ENCODE measurements around the gene PRPSAP1. TPM values are rescaled to one million over a fixed set of nuclear protein-coding genes. Genes with fewer than 3 reads are reported as not detected.
A peak's percentile ranks its signal among the peaks of the same experiment; 100 is the strongest.
"Not testable (repeated sequence)": the region's sequence is repeated elsewhere in the genome, so short reads cannot be mapped to it uniquely, and the experiment has no call there.

Gene PRPSAP1
- polyA plus RNA-seq, 1 donor from 2014 or later, result 62.0 TPM

DNA sequence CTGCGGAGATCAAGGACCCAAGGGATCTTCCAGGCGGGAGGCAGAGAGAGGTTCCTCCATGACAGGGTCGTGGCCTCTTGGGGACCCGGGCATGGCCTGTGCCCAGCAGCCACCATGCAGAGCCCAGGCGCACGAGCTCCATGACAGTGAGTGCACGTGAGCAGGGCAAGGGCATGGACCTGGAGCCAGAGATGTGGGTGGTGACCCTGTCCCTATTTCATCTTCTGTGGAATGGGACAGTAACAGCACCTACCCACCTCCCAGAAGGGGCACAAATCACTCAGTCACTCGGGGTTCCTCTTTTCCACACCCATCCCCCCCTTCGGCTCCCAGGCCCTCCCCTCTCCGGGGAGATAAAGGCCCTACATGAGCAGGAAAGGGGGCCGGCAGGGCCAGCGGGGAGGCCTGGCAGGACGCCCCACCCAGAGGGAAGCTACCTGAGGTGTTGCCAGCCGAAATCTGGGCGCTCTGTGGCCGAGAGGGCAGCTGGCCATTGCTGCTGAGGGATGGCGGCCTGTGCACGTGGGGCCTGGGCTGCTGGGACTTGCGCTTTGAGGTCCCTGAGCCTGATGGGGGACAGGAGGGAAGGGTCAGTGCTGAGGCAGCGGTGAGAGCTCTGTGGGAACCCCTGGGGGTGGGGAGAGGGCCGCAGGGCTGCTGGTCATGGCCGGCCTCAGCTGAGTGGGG lies 78.2 kb downstream of the PRPSAP1 start:
- peak overlapping the region; percentile 76 to 97 (median 90) for H3K27ac Mint-ChIP-seq
- H3K36me3 Mint-ChIP-seq, result no peaks in the 10 kb centered on the region
- H3K9me3 Mint-ChIP-seq, result no peaks in the 10 kb centered on the region
- peaks cover 30 to 32% (median 30%) of the 10 kb centered on the region in 3 donors for H3K4me1 Mint-ChIP-seq
- H3K4me3 Mint-ChIP-seq, result peak overlapping the region in 3 of 4 donors; percentile 6 to 55 (median 48)
- peaks cover 1% of the 10 kb centered on the region for H3K27me3 Mint-ChIP-seq

- Mint-ChIP-seq H3K4me3 (peak overlapping the region in 3 of 4 donors; percentile 16 to 75 (median 55)), H3K27ac (peak overlapping the region; percentile 43 to 97 (median 96)), H3K36me3 (no peaks in the 10 kb centered on the region), H3K27me3 (no peaks in the 10 kb centered on the region), H3K9me3 (no peaks in the 10 kb centered on the region), H3K4me1 (peaks cover 32 to 40% (median 35%) of the 10 kb centered on the region in 3 donors)
Measured at GRCh38 chr17:76274112-76274956, 79.4 kb downstream of the PRPSAP1 start.

DNA sequence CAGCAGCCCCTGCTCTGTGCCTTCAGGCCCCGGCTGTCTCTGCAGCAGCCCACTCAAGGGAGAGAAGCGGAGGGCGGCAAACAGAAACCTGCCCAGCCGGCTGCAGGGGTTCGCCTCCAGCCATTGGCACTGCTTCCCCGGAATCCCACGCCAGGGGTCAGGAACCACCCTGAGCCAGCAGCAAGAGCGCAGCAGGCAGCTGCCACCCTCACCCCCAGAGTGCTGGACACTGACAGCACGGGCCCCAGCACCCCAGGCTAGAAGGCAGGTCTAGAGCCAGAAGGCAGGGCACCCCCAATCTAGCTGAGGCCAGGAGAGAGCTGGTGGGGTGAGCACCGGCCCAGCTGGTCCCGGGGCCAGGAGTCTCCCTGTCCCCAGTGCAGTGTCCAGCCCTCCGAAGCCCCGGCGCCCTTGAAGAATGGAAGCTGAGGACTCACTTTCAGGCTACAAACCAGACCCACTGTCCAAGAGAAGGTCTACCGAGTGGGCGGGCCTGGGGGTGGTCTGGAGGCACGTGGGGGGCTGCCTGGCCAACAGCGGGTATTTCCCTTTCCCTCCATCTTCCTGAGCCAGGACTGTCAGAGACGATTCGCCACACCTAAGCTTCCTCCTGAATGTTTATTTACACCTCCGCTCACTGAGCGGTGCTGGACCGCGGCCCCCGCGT lies 80.1 kb downstream of the PRPSAP1 start:
- Mint-ChIP-seq H3K4me3 (peak overlapping the region in 2 of 4 donors; percentile 93 to 95), H3K9me3 (no peaks in the 10 kb centered on the region), H3K4me1 (peaks cover 35 to 45% (median 38%) of the 10 kb centered on the region in 3 donors), H3K36me3 (no peaks in the 10 kb centered on the region), H3K27ac (peak overlapping the region; percentile 96 to 99 (median 97)), H3K27me3 (no peaks in the 10 kb centered on the region)

DNA sequence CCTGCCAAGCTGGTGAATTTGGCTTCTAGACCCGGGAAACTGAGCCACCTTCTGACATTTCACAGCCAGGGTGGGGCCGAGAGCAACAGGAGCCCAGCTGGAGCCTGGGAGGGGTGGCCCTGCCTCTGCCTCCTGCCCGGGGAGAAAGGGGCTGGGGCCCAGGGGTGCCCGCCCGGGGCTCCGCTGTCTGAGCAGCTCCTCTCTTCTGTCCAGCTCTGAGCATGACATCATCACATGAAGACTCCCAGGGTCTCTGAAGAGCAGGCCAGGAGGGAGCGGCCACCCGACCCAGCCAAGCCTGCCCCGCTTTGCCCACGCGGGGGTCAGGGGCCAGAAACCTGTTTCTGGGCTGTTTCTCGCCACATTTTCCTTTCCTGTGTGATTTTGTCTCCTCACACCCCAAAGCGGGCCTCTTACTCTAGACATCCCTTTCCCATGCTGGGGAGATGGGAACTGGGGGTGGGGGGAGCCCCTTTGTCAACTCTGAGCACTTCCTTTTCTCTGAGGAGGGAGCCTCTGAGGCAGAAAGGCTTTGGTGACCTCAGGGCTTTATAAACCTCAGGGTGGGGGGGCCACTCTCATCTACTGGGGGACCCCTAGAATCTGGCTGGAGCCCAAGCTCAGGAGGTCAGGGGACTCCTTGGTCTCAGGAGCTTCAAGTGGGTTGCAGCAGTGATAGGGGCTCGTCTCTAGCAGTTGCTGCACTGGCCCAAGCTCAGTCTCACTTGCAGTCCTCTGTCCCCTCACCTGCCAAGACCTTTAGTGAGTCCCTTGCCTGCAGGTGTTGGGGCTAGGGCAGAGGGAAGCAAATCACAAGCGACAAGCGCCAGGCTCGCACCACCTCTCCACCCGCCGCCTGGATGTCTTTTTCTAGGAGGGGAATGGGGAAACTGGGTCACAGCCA lies 80.9 kb downstream of the PRPSAP1 start:
- Mint-ChIP-seq H3K4me3 (peak overlapping the region; percentile 78 to 95 (median 93)), H3K36me3 (no peaks in the 10 kb centered on the region), H3K27me3 (no peaks in the 10 kb centered on the region), H3K4me1 (peaks cover 41 to 51% (median 44%) of the 10 kb centered on the region in 3 donors), H3K9me3 (no peaks in the 10 kb centered on the region), H3K27ac (peak overlapping the region; percentile 96 to 99 (median 97))

DNA sequence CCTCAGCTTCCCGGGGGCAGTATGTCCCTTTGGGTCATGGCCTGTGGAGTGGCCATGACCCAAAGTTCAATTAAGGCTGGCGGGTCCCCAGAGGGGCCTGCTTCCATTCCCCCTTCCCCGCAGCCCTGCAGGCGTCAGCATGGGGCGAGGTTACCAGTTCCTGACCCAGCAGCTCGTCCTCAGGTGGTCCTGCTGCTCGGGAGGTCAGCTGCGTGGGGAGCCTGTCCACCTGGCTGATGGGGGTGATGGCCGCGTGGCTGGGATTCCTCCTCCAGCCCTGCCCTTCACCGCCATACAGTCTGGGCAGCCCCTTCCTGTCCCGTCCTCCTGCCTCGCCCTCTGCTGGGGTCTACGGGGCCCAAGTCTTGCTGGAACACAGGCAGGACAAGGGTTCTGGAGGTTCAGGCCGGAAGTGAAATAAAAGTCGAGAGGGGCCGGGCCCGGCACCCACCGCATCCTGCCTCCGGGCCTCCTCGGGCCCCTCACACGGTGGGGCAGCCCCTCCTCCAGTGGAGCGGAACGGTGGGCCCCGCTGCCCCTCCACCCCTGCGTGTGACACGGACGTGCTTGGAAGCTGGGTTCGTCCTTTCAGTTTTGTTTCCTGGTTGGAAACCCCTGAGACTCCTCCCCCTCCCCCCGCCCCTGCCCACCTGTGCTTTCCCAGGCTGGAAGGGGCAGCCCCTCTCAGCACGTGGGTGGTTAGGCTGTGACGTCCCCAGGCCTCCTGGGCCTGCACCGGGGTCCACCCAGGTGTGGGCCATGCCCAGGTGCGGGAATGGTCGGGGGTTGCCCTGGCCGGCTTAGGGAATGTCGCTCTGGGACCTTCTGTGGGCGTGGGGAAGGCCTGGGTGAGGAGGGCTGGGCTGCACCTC lies 81.8 kb downstream of the PRPSAP1 start:
- Mint-ChIP-seq H3K27ac (peak overlapping the region; percentile 96 to 99 (median 97)), H3K36me3 (no peaks in the 10 kb centered on the region), H3K4me1 (peaks cover 46 to 56% (median 47%) of the 10 kb centered on the region in 3 donors), H3K9me3 (no peaks in the 10 kb centered on the region), H3K27me3 (no peaks in the 10 kb centered on the region), H3K4me3 (peak overlapping the region; percentile 78 to 95 (median 93))

GRCh38 chr17:76270770-76271668 lies 82.7 kb downstream of the PRPSAP1 start:
- no peaks in the 10 kb centered on the region for H3K36me3 Mint-ChIP-seq
- no peaks in the 10 kb centered on the region for H3K9me3 Mint-ChIP-seq
- peak overlapping the region; percentile 76 to 95 (median 86) for H3K4me3 Mint-ChIP-seq
- no peaks in the 10 kb centered on the region for H3K27me3 Mint-ChIP-seq
- H3K4me1 Mint-ChIP-seq, result peaks cover 43 to 54% (median 44%) of the 10 kb centered on the region in 3 donors
- peak overlapping the region; percentile 96 to 99 (median 97) for H3K27ac Mint-ChIP-seq

DNA sequence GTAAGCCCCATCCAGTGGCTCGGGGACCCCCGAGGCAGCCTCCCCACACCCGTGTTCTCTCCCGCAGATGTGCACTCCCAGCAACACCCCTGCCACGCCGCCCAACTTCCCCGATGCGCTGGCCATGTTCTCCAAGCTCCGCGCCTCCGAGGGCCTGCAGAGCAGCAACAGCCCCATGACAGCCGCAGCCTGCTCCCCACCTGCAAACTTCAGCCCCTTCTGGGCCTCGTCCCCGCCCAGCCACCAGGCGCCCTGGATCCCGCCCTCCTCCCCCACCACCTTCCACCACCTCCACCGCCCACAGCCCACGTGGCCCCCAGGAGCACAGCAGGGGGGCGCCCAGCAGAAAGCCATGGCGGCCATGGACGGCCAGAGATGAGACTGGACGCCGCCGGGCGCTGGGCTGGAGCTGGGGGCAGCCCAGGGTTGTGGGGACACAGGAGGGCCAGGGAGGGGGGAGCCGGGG lies 83.6 kb downstream of the PRPSAP1 start:
- H3K36me3 Mint-ChIP-seq, result no peaks in the 10 kb centered on the region
- H3K27ac Mint-ChIP-seq, result peak overlapping the region; percentile 97 to 99 (median 97)
- H3K4me1 Mint-ChIP-seq, result peaks cover 35 to 48% (median 41%) of the 10 kb centered on the region in 3 donors
- H3K9me3 Mint-ChIP-seq, result no peaks in the 10 kb centered on the region
- H3K4me3 Mint-ChIP-seq, result peak overlapping the region; percentile 65 to 93 (median 90)
- no peaks in the 10 kb centered on the region for H3K27me3 Mint-ChIP-seq

DNA sequence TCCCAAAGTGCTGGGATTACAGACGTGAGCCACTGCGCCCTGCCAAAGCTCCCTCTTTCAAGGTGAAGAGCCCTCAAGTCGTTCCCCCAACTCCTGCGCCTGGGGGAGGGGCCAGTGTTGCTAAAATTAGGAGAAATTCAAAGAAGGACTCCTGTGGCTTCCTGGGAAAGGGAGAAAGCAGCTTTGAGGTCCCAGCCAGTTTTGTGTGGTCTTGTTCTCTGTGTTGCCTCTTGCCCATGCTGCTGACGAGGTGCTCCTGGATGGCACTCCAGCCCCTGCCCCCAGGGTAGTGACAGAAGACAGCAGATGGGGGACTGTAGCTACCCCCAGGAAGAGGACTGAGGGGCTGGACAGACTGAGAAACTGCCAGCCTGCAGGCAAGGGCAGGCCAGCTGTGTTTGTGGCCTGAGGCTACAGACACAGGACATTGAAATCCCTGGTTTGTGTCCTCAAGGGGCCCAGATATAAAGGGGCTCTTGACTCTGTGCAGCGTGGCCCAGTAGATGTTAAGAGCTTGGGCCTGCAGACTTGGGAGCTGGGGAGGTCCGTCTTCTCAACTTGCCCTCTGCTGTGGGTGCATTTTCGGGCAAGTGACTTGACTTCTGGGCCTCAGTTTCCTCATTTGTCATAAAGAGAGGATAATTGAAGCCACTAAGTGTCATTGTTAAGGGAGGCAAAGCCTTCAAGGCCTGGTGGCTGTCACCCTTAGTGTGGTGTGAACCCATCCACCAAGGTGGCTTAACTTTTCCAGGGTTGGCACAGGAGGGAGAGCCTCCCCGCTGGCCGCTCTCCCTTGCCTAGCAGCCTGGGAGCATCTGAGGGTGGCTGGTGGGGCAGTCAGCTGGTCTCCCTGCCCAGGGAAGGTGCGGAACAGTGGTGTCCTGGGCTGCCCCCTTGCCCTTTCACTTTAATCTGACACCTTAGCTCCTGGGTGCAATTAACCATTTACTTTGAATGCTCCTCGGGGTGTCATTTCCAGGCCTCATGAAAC lies 84.4 kb downstream of the PRPSAP1 start:
- Mint-ChIP-seq H3K4me1 (peaks cover 32 to 50% (median 40%) of the 10 kb centered on the region in 3 donors), H3K4me3 (peak overlapping the region; percentile 63 to 93 (median 76)), H3K27me3 (no peaks in the 10 kb centered on the region), H3K9me3 (no peaks in the 10 kb centered on the region), H3K36me3 (no peaks in the 10 kb centered on the region), H3K27ac (peak overlapping the region; percentile 97 to 99 (median 97))

- Mint-ChIP-seq H3K4me1 (peaks cover 37 to 51% (median 42%) of the 10 kb centered on the region in 3 donors), H3K9me3 (no peaks in the 10 kb centered on the region), H3K4me3 (peak overlapping the region; percentile 74 to 93 (median 86)), H3K36me3 (no peaks in the 10 kb centered on the region), H3K27ac (peak overlapping the region; percentile 97 to 99 (median 97)), H3K27me3 (no peaks in the 10 kb centered on the region)
Measured at GRCh38 chr17:76268015-76268749, 85.5 kb downstream of the PRPSAP1 start.

DNA sequence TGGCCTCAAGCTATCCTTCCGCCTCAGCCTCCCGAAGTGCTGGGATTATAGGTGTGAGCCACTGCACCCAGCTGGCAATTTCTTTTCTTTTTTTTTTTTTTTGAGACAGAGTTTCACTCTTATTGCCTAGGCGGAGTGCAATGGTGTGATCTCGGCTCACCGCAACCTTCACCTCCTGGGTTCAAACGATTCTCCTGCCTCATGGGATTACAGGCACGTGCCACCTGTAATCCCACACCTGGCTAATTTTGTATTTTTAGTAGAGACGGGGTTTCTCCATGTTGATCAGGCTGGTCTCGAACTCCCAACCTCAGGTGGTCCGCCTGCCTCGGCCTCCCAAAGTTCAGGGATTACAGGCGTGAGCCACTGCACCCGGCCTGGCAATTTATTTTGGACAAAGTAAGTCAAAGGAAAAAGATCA lies 86.1 kb downstream of the PRPSAP1 start:
- peak overlapping the region; percentile 97 to 99 (median 97) for H3K27ac Mint-ChIP-seq
- peaks cover 41 to 51% (median 48%) of the 10 kb centered on the region in 3 donors for H3K4me1 Mint-ChIP-seq
- H3K27me3 Mint-ChIP-seq, H3K36me3 Mint-ChIP-seq, H3K9me3 Mint-ChIP-seq: not testable (repeated sequence)
- peak overlapping the region; percentile 74 to 93 (median 86) for H3K4me3 Mint-ChIP-seq

GRCh38 chr17:76267051-76267576 lies 86.6 kb downstream of the PRPSAP1 start:
- no peaks in the 10 kb centered on the region for H3K36me3 Mint-ChIP-seq
- H3K4me3 Mint-ChIP-seq, result peak overlapping the region; percentile 87 to 96 (median 92)
- peaks cover 45 to 55% (median 53%) of the 10 kb centered on the region in 3 donors for H3K4me1 Mint-ChIP-seq
- no peaks in the 10 kb centered on the region for H3K9me3 Mint-ChIP-seq
- peak overlapping the region; percentile 97 to 99 (median 97) for H3K27ac Mint-ChIP-seq
- H3K27me3 Mint-ChIP-seq, result no peaks in the 10 kb centered on the region

All from IgD-negative memory B cell (primary cell).